ENCODE measurements around the gene ZNF239. TPM values are rescaled to one million over a fixed set of nuclear protein-coding genes. Genes with fewer than 3 reads are reported as not detected.

The ZNF239 gene
- 2.3 to 3.1 TPM (median 2.5 TPM) in 5 replicates for total RNA-seq (2022; extraction: Qiagen RNA extraction; ENCODE audit: low read depth)

GRCh38 chr10:43574001-43574892 lies at the start of gene ZNF239:
Gene ZNF239 (minus strand): TSS chr10:43574616. CDS start chr10:43558079, 16,537 bp downstream.

GRCh38 chr10:43606323-43607198 lies 32.1 kb upstream of the ZNF239 start, which contains the start of gene ZNF485:
Gene ZNF485 (plus strand): TSS chr10:43606438. CDS start chr10:43607051, 613 bp downstream.

Other genes with a start within 250 kb of the ZNF239 start
- gene FXYD4, start 203.0 kb downstream of the ZNF239 start, total RNA-seq (2022; extraction: Qiagen RNA extraction; ENCODE audit: low read depth), result not detected in 5 replicates
- gene HNRNPF, start 165.4 kb downstream of the ZNF239 start, total RNA-seq (2022; extraction: Qiagen RNA extraction; ENCODE audit: low read depth), result 320 to 358 TPM (median 347 TPM) in 5 replicates
- gene ZNF487, start 137.5 kb downstream of the ZNF239 start, total RNA-seq (2022; extraction: Qiagen RNA extraction; ENCODE audit: low read depth), result 5.6 to 7.2 TPM (median 7.0 TPM) in 5 replicates
- gene ZNF485, start 31.8 kb upstream of the ZNF239 start, total RNA-seq (2022; extraction: Qiagen RNA extraction; ENCODE audit: low read depth), result 1.9 to 2.2 TPM (median 2.1 TPM) in 5 replicates
- gene ZNF32, start 74.3 kb upstream of the ZNF239 start, total RNA-seq (2022; extraction: Qiagen RNA extraction; ENCODE audit: low read depth), result 15.6 to 18.0 TPM (median 16.2 TPM) in 5 replicates

Data from A549 treated with DMSO at 1 μM for 4 hours (cell line).